SU-DHL-6 (cell line): ENCODE measurements around the gene MS4A6A.

Experiments used
- H2AFZ ChIP-seq: fragments of 200-600 bp; sonication (generic); 2 replicates; pipeline ENCODE4 v1.6.1; 2014; ENCODE audit warnings: low read depth, mild to moderate bottlenecking, moderate library complexity, mixed read lengths, antibody characterized with exemption, low read length; ENCODE audit not compliant: severe bottlenecking
- H3F3A ChIP-seq: fragments of 200-600 bp; shearing (Covaris generic); 2 replicates; pipeline ENCODE4 v1.6.0; 2016; ENCODE audit warnings: antibody characterized with exemption, mild to moderate bottlenecking; ENCODE audit not compliant: insufficient read depth
- H3K27ac ChIP-seq: fragments of 200-600 bp; sonication (generic); 2 replicates; pipeline ENCODE4 v1.5.1; 2016; ENCODE audit warnings: low read depth, mild to moderate bottlenecking, low read length, moderate library complexity, mixed read lengths
- H3K27me3 ChIP-seq: fragments of 200-600 bp; sonication (generic), shearing (Covaris generic); 2 replicates; pipeline ENCODE4 v1.6.0; 2014; ENCODE audit warnings: mild to moderate bottlenecking, low read length
- H3K36me3 ChIP-seq: fragments of 200-600 bp; sonication (generic); 2 replicates; pipeline ENCODE4 v1.6.1; 2014; ENCODE audit warnings: mild to moderate bottlenecking, low read length, mixed read lengths
- H3K4me2 ChIP-seq: fragments of 300-600, 200-600 bp; shearing (Covaris generic), sonication (generic); 2 replicates; pipeline ENCODE4 v1.6.0; 2014; ENCODE audit warnings: low read length, low read depth, mild to moderate bottlenecking; ENCODE audit not compliant: poor library complexity, severe bottlenecking
- H3K4me3 ChIP-seq: fragments of 200-600 bp; sonication (generic); 2 replicates; pipeline ENCODE4 v1.5.1; 2014; ENCODE audit warnings: antibody characterized with exemption, low read length, mild to moderate bottlenecking, mixed read lengths; ENCODE audit not compliant: insufficient read depth, poor library complexity, severe bottlenecking
- H3K79me2 ChIP-seq: fragments of 200-600 bp; sonication (generic); 2 replicates; pipeline ENCODE4 v1.6.1; 2014; ENCODE audit warnings: mild to moderate bottlenecking, low read length, moderate library complexity; ENCODE audit not compliant: insufficient read depth
- H3K9ac ChIP-seq: fragments of 200-600 bp; sonication (generic); 2 replicates; pipeline ENCODE4 v1.7.0; 2014; ENCODE audit warnings: mild to moderate bottlenecking, low read length
- H3K9me2 ChIP-seq: fragments of 200-600 bp; sonication (generic); replicated peaks from 2 replicates; pipeline ENCODE4 v1.6.1; 2014; ENCODE audit warnings: low read length; ENCODE audit not compliant: insufficient read depth
- H3K9me3 ChIP-seq: fragments of 200-600 bp; sonication (generic); 2 replicates; pipeline ENCODE4 v1.6.1; 2014; ENCODE audit warnings: low read length, mixed read lengths; ENCODE audit not compliant: insufficient read depth
- H4K20me1 ChIP-seq: fragments of 200-600 bp; sonication (generic); 2 replicates; pipeline ENCODE4 v1.6.1; 2014; ENCODE audit warnings: low read depth, mild to moderate bottlenecking, antibody characterized with exemption, low read length, moderate library complexity, mixed read lengths
- CTCF ChIP-seq: fragments of 200-600 bp; sonication (generic); IDR thresholded peaks from one replicate; pipeline ENCODE4 v1.5.1; 2017; ENCODE audit warnings: antibody characterized with exemption, mild to moderate bottlenecking, low read length, moderate library complexity; ENCODE audit not compliant: insufficient read depth, poor library complexity, severe bottlenecking
- EZH2phosphoT487 ChIP-seq: fragments of 200-600 bp; sonication (generic), shearing (Covaris generic); conservative IDR thresholded peaks from 2 replicates; pipeline ENCODE4 v1.6.1; 2018; ENCODE audit warnings: mild to moderate bottlenecking, antibody characterized with exemption, low read length, moderate library complexity, mixed read lengths

MS4A6A gene

DNA sequence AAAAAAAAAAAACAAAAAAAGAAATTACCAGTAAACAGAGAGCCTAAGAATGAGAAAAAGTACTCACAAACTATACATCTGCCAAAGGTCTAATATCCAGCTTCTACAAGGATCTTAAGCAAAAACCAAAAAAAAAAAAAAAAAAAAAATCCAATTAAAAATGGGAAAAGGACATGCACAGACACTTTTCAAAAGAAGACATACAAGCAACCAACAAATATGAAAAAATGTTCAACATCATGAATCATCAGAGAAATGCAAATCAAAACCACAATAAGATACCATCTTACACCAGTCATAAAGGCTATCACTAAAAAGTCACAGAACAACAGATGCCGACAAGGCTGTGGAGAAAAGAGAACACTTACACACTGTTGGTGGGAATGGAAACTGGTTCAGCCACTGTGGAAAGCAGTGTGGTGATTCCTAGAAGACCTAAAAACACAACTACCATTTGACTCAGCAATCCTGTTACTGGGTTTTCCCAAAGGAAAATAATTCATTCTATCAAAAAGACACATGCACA, 18.3 kb downstream of the MS4A6A start:
- no peak for TF ChIP-seq CTCF
- no peak for TF ChIP-seq EZH2phosphoT487
- Histone ChIP-seq H3K9me3 (peaks cover 11% of the 10 kb centered on the region), H3K27me3 (no peaks in the 10 kb centered on the region), H3K4me3 (no peak overlapping the region), H3K9ac (no peak overlapping the region), H4K20me1 (no peaks in the 10 kb centered on the region), H3K9me2 (no peaks in the 10 kb centered on the region), H3K36me3 (no peaks in the 10 kb centered on the region), H3K79me2 (no peaks in the 10 kb centered on the region), H3F3A (no peaks in the 10 kb centered on the region), H3K27ac (no peak overlapping the region), H3K4me2 (no peak overlapping the region), H2AFZ (no peak overlapping the region)

DNA sequence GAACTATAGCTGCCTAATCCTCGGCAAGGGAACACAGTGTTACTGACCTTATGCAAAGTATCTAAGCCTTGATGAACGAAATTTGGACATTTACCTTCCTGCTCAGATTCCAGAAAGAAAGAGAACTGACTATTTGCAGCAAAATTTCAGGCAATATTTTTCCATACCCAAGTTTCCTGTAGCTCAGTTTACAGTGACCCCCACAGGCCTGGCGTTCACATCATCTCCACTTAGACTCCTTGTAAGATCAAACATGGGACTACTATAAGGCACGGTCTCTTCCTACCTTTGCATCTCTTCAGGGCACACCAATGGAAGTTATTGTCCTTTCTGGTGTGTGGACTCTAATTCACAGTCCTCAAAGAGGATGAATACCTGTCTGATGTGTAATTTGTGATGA, 21.1 kb downstream of the MS4A6A start:
- Histone ChIP-seq H4K20me1 (no peaks in the 10 kb centered on the region), H3K79me2 (no peaks in the 10 kb centered on the region), H3K27me3 (no peaks in the 10 kb centered on the region), H3K27ac (no peak overlapping the region), H3K9ac (no peak overlapping the region), H3K4me2 (no peak overlapping the region), H3K4me3 (no peak overlapping the region), H3K36me3 (no peaks in the 10 kb centered on the region), H3K9me3 (no peaks in the 10 kb centered on the region), H3K9me2 (no peaks in the 10 kb centered on the region), H2AFZ (no peak overlapping the region), H3F3A (no peaks in the 10 kb centered on the region)
- no peak for TF ChIP-seq EZH2phosphoT487
- no peak for TF ChIP-seq CTCF

GRCh38 chr11:60161107-60161506, 21.8 kb downstream of the MS4A6A start:
- TF ChIP-seq EZH2phosphoT487 (no peak), CTCF (no peak)

More at GRCh38 chr11:60161107-60161506, 21.8 kb downstream of the MS4A6A start:
- Histone ChIP-seq H3K9ac (no peak overlapping the region), H3K27ac (no peak overlapping the region), H4K20me1 (no peaks in the 10 kb centered on the region), H3K9me3 (no peaks in the 10 kb centered on the region), H3K27me3 (no peaks in the 10 kb centered on the region), H3K36me3 (no peaks in the 10 kb centered on the region), H3K4me3 (no peak overlapping the region), H3K4me2 (no peak overlapping the region), H3K79me2 (no peaks in the 10 kb centered on the region), H2AFZ (no peak overlapping the region), H3K9me2 (no peaks in the 10 kb centered on the region), H3F3A (no peaks in the 10 kb centered on the region)
